Activated CD8-positive, alpha-beta T cell treated with anti-CD3 and anti-CD28 coated beads for 36 hours (primary cell): ENCODE results near the gene MAP2K2. TPM values are rescaled to one million over a fixed set of nuclear protein-coding genes. Genes with fewer than 3 reads are reported as not detected.
"Not testable (repeated sequence)": the region's sequence is repeated elsewhere in the genome, so short reads cannot be mapped to it uniquely, and the experiment has no call there.

Source experiments
- ATAC-seq: fragments of 200-7000 bp; cut with Tn5 transposase; one replicate; pipeline ENCODE4 v1.10.0; 2021; ENCODE audit warnings: mild to moderate bottlenecking, moderate library complexity
- CTCF ChIA-PET: fragments of 350-600 bp; sonication (Branson Sonifier 250); formaldehyde crosslinking; loops from one replicate; lab custom pipeline; 2021; ENCODE audit warnings: antibody characterized with exemption; lab: Charles Lee
- POLR2A ChIA-PET: fragments of 350-600 bp; sonication (Branson Sonifier 250); formaldehyde crosslinking; loops from one replicate; lab custom pipeline; 2021; ENCODE audit warnings: antibody characterized with exemption; lab: Charles Lee
- DNase-seq: peaks from one replicate; pipeline ENCODE4 v3.0.0-alpha.2; 2020
- H3K27ac Mint-ChIP-seq: one replicate; pipeline ENCODE4 v1.8.0; 2021; ENCODE audit warnings: mild to moderate bottlenecking, mixed read lengths
- H3K27me3 Mint-ChIP-seq: one replicate; pipeline ENCODE4 v1.8.0; 2021; ENCODE audit warnings: mixed read lengths
- H3K36me3 Mint-ChIP-seq: one replicate; pipeline ENCODE4 v1.8.0; 2021; ENCODE audit warnings: low read depth, mixed read lengths
- H3K4me1 Mint-ChIP-seq: one replicate; pipeline ENCODE4 v1.8.0; 2021; ENCODE audit warnings: low read depth, mixed read lengths
- H3K4me3 Mint-ChIP-seq: one replicate; pipeline ENCODE4 v1.8.0; 2021; ENCODE audit warnings: mild to moderate bottlenecking, moderate library complexity, mixed read lengths
- H3K9me3 Mint-ChIP-seq: one replicate; pipeline ENCODE4 v1.8.0; 2021; ENCODE audit warnings: mixed read lengths
- CTCF ChIP-seq: fragments of 200-600 bp; IDR thresholded peaks from one replicate; pipeline ENCODE4 v1.8.0; 2022; ENCODE audit warnings: antibody characterized with exemption, mild to moderate bottlenecking
- intact Hi-C: fragments of 100-400 bp; cut with micrococcal nuclease; formaldehyde crosslinking; loops from one replicate; pipeline ENCODE4 v1.10.0; 2022
- total RNA-seq, 2 experiments: library from RNA; stranded (reverse); gene quantifications; one replicate each; pipeline ENCODE4 v1.2.3, GENCODE V29; 2021

Gene MAP2K2
- total RNA-seq, 2 experiments from 2014 or later = 141 to 145 TPM

GRCh38 chr19:4130744-4131438, 7.0 kb upstream of the MAP2K2 start:
- no peak for DNase-seq
- Mint-ChIP-seq H3K36me3 (no peaks in the 10 kb centered on the region), H3K27ac (no peak overlapping the region), H3K27me3 (no peaks in the 10 kb centered on the region), H3K4me1 (no peaks in the 10 kb centered on the region), H3K4me3 (no peak overlapping the region), H3K9me3 (no peaks in the 10 kb centered on the region)
- ChIA-PET CTCF (interaction anchor here (1.2 kb wide), 1 partner anchor 9 kb away, joined by 7 read pairs; no protein-coding TSS in a partner anchor), POLR2A (no interaction called here)
- ATAC-seq = no peak
- intact Hi-C loops = no loop called here
- TF ChIP-seq CTCF = no peak

DNA sequence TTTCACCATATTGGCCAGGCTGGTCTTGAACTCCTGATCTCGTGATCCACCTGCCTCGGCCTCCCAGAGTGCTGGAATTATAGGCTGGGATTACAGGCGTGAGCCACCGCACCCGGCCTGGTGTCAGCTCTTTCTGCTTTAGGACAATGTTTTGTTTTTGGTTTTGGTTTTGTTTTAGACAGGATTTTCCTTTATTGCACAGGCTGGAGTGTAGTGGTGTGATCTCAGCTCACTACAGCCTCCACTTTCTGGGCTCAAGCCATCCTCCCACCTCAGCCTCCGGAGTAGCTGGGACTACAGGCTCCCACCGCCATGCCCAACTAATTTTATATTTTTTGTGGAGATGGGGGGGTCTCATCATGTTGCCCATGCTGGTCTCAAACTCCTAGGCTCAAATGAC, 5.1 kb upstream of the MAP2K2 start:
- CTCF ChIA-PET = interaction anchor here (2.1 kb wide), 1 partner anchor 11 kb away, joined by 17 read pairs; no protein-coding TSS in a partner anchor
- H3K9me3 Mint-ChIP-seq, DNase-seq, H3K4me1 Mint-ChIP-seq, H3K27ac Mint-ChIP-seq, intact Hi-C loops, H3K27me3 Mint-ChIP-seq, H3K4me3 Mint-ChIP-seq, POLR2A ChIA-PET, ATAC-seq, H3K36me3 Mint-ChIP-seq: not testable (repeated sequence)

- intact Hi-C loops, DNase-seq, H3K4me3 Mint-ChIP-seq, H3K27ac Mint-ChIP-seq, ATAC-seq, CTCF ChIA-PET, H3K27me3 Mint-ChIP-seq, POLR2A ChIA-PET, H3K9me3 Mint-ChIP-seq, H3K36me3 Mint-ChIP-seq: not testable (repeated sequence)
- peaks cover 12% of the 10 kb centered on the region for H3K4me1 Mint-ChIP-seq
Measured at GRCh38 chr19:4127322-4127721, 3.4 kb upstream of the MAP2K2 start.

DNA sequence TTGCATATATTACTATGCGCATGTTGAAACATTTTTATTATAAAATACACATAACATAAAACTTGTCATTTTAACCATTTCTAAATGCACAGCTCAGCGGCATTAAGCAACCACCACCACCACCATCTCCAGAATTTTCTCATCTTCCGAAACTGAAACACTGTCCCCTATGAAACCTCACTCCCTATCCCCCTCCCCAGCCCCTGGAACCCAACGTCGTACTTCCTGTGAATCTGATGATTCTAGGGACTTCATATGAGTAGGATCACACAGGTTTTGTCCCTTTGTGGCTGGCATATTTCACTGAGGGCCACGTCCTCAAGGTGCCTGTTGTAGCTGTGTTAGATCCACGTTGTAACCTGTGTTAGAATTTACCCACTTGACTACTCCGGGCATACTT, 716 bp upstream of the MAP2K2 start:
- DNase-seq = no peak
- intact Hi-C loops = no loop called here
- POLR2A ChIA-PET = no interaction called here

DNA sequence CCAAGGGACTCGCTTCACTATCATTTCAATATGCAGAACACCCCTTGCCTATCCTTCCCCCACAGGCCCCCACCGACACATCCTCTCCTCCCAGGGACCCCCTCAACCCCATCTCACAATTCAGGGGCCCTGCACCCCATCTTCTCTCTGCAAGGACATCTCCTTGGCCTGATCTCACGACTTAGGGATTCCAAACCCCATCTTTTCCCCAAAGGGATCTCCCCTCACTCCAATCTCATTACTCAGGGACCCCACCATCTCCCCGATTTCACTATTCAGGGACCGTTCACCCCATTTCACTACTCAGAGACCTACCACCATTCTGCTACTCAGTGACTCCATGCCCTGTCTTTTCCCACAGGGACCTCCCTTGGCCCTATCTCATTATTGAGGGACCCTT, 1.4 kb downstream of the MAP2K2 start:
- no peak for DNase-seq
- Mint-ChIP-seq H3K27ac (peak overlapping the region; percentile 90), H3K27me3 (no peaks in the 10 kb centered on the region), H3K4me3 (peak overlapping the region; percentile 87), H3K36me3 (peaks cover 4% of the 10 kb centered on the region), H3K9me3 (no peaks in the 10 kb centered on the region), H3K4me1 (peaks cover 17% of the 10 kb centered on the region)
- no peak for ATAC-seq
- intact Hi-C loops = no loop called here
- POLR2A ChIA-PET = no interaction called here
- TF ChIP-seq CTCF = no peak
- CTCF ChIA-PET = no interaction called here

More for the DNA sequence above, 716 bp upstream of the MAP2K2 start:
- H3K27me3 Mint-ChIP-seq = no peaks in the 10 kb centered on the region
- ATAC-seq = no peak
- CTCF ChIA-PET = no interaction called here
- no peak for TF ChIP-seq CTCF
- H3K4me3 Mint-ChIP-seq = peak overlapping the region; percentile 87
- peaks cover 2% of the 10 kb centered on the region for H3K36me3 Mint-ChIP-seq
- peak overlapping the region; percentile 64 for H3K27ac Mint-ChIP-seq
- peaks cover 15% of the 10 kb centered on the region for H3K4me1 Mint-ChIP-seq
- no peaks in the 10 kb centered on the region for H3K9me3 Mint-ChIP-seq

- intact Hi-C loops = no loop called here
- ATAC-seq (no peak), DNase-seq (no peak)
- H3K27ac Mint-ChIP-seq = no peak overlapping the region
- peaks cover 21% of the 10 kb centered on the region for H3K4me1 Mint-ChIP-seq
- ChIA-PET POLR2A (no interaction called here), CTCF (no interaction called here)
- no peaks in the 10 kb centered on the region for H3K27me3 Mint-ChIP-seq
- H3K36me3 Mint-ChIP-seq = peaks cover 9% of the 10 kb centered on the region
- no peaks in the 10 kb centered on the region for H3K9me3 Mint-ChIP-seq
- no peak overlapping the region for H3K4me3 Mint-ChIP-seq
- no peak for TF ChIP-seq CTCF
Measured at GRCh38 chr19:4121815-4122214, 2.1 kb downstream of the MAP2K2 start.
